ENCODE measurements around the gene RHOU.
A peak's percentile ranks its signal among the peaks of the same experiment; 100 is the strongest.

RHOU gene

DNA sequence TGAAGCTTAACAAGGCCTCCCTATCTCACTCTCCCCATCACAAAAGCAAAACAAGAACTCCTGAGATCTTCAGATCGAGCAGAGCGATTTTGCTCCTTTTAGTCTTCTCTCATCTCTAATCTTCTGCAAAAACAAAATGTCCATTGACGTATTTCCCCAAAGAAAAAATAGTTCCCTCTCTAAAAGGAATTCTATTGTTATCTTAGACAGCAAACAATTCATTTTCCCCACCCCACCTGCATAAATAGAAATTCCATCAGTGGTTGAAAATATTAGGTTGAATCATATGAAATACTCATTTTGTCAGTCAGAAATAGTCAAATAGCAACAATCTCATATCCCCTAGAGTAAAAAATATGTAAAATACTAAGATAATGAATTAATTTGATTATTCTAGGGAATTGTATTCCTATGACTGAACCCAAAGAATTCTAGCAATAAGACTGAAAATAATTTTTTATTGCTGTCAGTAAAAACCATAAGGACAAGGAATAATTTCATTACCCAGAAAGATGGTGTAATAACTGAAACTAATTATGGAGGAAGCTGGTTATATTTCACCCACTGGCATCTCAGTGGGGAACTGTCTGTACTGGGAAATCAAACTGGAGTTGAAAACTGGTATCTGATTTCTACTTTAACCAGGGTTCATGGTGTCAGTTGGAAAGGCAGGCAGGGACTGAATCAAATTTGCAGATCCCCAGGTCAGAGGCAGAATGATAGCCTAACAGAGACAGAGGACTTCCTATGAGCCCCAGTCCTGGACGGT, 51.3 kb downstream of the RHOU start:
- peak; percentile 46 to 73 for DNase-seq

GRCh38 chr1:228791791-228792190, 56.5 kb downstream of the RHOU start:
- DNase-seq: no peak

GRCh38 chr1:228792601-228793000, 57.3 kb downstream of the RHOU start:
- DNase-seq: no peak

DNA sequence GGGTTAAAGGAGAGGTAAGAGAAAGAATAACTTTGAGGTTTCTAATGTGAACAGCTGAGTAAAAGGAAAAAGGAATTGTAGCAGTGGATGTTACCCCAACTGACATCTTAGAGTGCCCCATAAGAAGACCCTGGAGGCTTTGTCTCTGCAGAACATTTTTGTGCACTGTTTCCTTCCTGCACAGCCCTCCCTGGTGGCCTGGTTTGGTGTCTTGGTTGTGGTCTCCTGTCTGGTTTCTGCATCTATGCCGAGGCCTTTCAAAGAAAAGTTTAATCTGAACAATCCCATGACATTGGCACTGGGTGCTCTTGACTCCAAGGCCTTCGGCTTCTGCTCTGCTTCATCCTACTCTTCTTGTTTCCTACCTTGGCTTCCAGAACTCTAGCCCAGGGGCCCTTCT, 57.8 kb downstream of the RHOU start:
- no peak for DNase-seq

DNA sequence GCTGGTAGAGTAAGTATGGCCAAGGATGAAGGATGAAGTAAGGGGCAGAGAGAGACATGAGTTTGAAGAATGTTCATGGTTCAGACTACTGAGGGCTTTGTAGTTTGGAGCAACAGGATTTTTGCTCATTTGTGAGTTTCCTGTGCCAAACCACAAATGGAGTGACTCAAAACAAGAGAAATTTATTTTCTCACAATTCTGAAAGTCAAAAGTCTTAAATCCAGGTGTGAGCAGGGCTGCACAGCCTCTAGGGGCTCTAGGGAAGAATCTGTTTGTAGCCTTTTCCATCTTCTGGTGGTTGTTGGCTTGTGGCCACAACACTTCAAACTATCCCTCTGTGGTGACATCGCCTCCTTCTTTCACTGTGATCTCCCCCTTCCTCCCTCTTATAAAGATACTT, 58.9 kb downstream of the RHOU start:
- no peak for DNase-seq

GRCh38 chr1:228794810-228795209, 59.5 kb downstream of the RHOU start:
- DNase-seq: no peak

GRCh38 chr1:228795596-228795995, 60.3 kb downstream of the RHOU start:
- no peak for DNase-seq
